Keratinocyte (primary cell): Measurements from ENCODE around the gene COLGALT1.
"Not testable (repeated sequence)": the region's sequence is repeated elsewhere in the genome, so short reads cannot be mapped to it uniquely, and the experiment has no call there.

Experiments used
- CTCF ChIP-seq, 3 experiments: IDR thresholded peaks in 1 of 3; conservative IDR thresholded peaks in 1 of 3; optimal IDR thresholded peaks in 1 of 3; 2 replicates in 2 of 3; 3 replicates in 1 of 3; pipeline versions ENCODE3 to v1.5.1; 2011; ENCODE audit warnings: low read length in 3 of 3, mild to moderate bottlenecking in 3 of 3, moderate library complexity in 2 of 3, control low read depth in 1 of 3, inconsistent platforms in 1 of 3; ENCODE audit not compliant: insufficient read depth in 2 of 3; ENCODE audit errors: extremely low read depth in 1 of 3
- EZH2 ChIP-seq: IDR thresholded peaks from one replicate; pipeline ENCODE4 v1.6.1; 2012; ENCODE audit warnings: inconsistent platforms, mild to moderate bottlenecking, low read length, moderate library complexity

GRCh38 chr19:17594296-17594695 is 38.8 kb downstream of the COLGALT1 start:
- TF ChIP-seq CTCF (optimal IDR thresholded peaks at IDR 0.05 in 1 of 3, IDR thresholded peaks at IDR 0.05 in 1 of 3, conservative IDR thresholded peaks at IDR 0.05 in 1 of 3; ENCODE audit: extremely low read depth in 1 of 3, insufficient read depth in 2 of 3, low read length in 3 of 3); EZH2: not testable (repeated sequence)
